SU-DHL-6 (cell line): ENCODE data around the gene SF3B1.

Source experiments
- EZH2phosphoT487 ChIP-seq: fragments of 200-600 bp; sonication (generic), shearing (Covaris generic); conservative IDR thresholded peaks from 2 replicates; pipeline ENCODE4 v1.6.1; 2018; ENCODE audit warnings: mild to moderate bottlenecking, antibody characterized with exemption, low read length, moderate library complexity, mixed read lengths
- TF ChIP-seq, protein P1 (sequence below): fragments of 200-600 bp; sonication (generic); IDR thresholded peaks from one replicate; pipeline ENCODE4 v1.5.1; 2017; ENCODE audit warnings: antibody characterized with exemption, mild to moderate bottlenecking, low read length, moderate library complexity; ENCODE audit not compliant: insufficient read depth, poor library complexity, severe bottlenecking

DNA sequence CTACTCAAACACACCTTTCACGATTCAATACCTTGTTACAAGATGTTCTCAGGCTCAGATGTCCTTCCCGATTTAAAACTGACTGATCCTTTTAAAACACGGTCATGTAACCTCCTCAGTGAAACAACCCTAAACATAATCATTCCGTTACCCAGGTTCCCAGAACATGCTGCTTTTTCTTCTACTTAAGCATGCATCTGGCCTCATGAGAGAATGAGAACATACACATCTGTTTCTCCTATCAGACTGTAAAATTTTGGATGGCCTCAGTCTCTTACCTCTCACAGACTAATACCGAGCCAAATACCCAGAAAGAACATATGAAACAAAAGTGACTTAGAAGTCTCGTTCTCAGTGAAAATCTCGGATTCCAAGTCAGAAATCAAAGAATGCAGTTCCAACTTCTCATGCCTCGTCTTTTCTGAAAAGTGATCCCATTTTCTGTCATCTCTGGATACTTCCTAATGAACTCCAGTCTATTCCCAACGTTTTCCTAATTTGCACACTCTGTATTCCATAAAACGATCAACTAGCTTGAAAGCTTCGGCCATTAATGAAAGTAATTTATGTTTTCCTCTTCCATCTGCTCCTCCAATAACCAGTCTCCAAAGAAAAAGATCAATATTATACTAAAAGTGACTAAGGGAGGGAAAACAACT is 919 bp downstream of the SF3B1 start:
- TF ChIP-seq, protein P1, sequence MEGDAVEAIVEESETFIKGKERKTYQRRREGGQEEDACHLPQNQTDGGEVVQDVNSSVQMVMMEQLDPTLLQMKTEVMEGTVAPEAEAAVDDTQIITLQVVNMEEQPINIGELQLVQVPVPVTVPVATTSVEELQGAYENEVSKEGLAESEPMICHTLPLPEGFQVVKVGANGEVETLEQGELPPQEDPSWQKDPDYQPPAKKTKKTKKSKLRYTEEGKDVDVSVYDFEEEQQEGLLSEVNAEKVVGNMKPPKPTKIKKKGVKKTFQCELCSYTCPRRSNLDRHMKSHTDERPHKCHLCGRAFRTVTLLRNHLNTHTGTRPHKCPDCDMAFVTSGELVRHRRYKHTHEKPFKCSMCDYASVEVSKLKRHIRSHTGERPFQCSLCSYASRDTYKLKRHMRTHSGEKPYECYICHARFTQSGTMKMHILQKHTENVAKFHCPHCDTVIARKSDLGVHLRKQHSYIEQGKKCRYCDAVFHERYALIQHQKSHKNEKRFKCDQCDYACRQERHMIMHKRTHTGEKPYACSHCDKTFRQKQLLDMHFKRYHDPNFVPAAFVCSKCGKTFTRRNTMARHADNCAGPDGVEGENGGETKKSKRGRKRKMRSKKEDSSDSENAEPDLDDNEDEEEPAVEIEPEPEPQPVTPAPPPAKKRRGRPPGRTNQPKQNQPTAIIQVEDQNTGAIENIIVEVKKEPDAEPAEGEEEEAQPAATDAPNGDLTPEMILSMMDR = no peak
- TF ChIP-seq EZH2phosphoT487 = no peak
